GM18499 (cell line): ENCODE results near the gene OXGR1.

Experiments
- ATAC-seq: cut with Tn5 transposase; IDR thresholded peaks from one replicate; pipeline ENCODE4 v1.9.1; 2021; ENCODE audit warnings: moderate number of reproducible peaks; ENCODE audit not compliant: insufficient read depth, unreplicated experiment

OXGR1 gene

DNA sequence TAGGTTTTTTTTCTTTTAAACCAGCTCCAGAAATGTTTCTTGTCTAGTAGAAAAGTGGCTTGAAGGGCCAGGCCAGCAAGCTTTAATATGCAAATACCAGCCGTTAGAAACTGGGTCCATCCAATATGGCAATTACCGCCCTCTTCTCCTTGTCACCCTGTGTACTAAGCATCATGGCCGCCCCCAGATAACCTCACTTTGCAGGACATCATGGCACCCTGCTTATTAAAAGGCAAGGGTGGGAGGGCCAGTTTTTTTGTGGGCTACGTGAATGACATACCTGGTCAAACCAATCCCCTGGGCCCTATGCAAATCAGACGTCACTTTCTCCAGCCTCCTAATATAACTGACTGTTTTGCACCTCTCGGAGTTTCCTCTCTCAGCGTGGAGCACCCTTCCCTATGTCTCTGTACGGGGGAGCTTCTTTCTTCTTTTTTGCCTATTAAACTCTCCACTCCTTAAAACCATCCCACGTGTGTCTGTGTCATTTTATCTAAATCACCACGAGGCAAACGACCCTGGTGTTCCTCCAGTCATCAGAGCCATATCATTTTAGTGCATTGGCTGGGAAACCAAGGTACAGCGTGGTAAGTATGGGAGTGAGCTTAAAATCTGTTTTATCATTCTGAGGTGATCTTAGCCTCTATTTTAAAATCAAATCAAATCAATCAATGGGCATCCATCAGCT lies 27.7 kb downstream of the OXGR1 start:
- no peak for ATAC-seq

DNA sequence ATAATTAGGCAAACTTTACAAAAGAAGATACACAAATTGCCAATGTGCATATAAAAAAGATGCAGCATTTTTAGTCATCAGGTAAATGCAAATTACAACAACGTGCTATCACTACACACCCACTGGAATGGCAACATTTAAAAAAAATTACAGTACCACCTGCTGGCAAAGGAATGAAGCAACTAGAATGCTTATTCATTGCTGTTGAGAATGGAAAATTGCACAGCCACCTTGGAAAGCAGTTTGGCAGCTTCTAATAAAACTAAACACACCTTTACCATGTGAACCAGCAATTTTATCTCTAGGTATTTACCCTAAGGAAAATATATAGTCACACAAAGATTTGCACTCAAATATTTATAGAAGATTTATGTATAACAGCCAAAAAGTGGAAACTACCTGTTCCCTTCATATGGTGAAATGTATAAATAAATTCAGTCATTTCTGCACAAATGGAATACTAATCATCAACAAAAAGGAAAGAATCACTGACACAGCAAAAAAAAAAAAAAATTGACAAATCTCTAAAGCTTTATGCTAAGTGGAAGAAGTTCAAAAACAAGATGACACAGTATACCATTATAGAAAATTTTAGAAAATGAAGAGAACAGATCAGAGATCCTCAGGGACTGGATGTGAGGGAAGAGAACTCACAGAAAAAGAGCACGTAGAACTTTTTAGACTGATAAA lies 30.3 kb downstream of the OXGR1 start:
- no peak for ATAC-seq

DNA sequence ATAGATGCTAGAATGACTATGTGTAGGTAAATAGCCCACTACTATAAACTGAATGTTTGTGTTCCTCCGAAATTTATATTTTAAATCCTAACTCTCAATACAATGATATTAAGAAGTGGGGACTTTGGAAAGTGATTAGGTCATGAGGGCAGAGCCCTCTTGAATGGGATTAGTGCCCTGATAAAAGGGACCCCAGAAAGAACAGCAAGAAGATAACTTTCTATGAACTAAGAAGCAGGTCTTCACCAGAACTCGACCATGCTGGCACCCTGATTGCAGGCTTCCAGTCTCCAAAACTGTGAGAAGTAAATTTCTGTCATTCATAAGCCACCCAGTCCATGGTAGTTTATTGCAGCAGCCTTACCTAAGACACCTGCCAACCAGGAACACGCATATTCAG lies 33.9 kb downstream of the OXGR1 start:
- ATAC-seq = no peak

DNA sequence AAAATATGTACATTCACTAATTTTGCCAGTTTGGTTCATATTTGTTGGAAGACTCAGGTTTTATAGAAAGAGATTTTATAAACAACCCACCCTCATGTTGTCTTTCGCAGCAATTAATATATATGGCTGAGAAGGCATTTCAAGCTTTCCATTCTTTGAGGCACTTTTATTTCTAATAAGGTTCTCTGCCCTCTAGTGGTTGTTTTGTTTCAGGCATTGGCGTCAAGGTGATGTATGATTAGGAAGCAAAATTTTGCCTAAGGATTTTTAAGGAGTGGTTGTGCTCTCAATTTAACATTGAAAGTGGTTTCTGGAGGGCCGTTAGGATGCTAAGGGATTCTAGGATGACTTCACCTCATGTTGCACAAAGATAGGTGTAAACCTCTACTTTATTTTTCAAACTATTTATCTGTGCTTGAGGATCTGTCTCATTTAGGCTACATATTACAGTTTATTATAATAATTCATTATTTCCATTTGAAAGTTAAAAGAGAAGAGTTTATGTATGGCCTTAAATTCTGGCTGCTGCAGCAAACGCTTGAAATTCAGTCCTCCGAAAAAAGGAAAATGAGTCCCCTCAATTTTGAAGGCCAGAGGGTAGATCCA lies 35.9 kb downstream of the OXGR1 start:
- ATAC-seq = no peak

DNA sequence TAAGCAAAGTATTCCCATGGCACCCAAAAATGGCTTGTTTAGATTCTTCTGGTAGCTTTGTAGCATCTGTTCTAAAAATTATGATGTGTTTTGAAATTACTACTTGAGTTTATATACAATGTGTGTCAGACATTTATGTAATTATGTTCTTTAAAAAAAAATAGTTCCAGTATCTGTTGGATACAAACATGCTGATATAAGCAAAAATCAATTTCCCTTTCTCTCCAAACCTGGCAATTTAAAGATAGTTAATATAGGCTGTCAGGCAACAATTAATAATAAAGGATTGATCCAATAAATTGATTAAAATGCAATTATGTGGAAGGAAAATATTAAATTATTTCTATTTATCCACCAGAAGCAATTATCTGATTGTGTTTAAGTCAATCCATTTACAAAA lies 41.7 kb downstream of the OXGR1 start:
- no peak for ATAC-seq

DNA sequence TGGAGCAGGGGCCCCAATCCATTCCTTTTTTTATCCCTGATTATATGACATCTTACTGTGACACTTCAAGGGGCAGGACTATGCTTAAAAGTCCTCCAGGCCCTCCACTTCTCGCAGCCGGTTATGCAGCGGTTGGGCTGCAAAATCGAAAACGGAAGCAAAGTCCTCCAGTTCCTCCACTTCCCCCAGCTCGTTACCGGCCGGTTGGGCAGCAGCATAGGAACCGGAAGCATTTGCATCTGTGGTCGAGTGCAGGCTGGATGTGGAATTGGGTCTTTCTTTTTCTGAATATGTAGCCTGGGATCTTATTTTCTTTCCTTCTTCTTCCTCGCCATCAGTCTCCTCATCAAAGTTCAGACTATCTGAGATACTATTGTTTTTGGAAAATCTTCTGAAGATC lies 46.1 kb downstream of the OXGR1 start:
- no peak for ATAC-seq

DNA sequence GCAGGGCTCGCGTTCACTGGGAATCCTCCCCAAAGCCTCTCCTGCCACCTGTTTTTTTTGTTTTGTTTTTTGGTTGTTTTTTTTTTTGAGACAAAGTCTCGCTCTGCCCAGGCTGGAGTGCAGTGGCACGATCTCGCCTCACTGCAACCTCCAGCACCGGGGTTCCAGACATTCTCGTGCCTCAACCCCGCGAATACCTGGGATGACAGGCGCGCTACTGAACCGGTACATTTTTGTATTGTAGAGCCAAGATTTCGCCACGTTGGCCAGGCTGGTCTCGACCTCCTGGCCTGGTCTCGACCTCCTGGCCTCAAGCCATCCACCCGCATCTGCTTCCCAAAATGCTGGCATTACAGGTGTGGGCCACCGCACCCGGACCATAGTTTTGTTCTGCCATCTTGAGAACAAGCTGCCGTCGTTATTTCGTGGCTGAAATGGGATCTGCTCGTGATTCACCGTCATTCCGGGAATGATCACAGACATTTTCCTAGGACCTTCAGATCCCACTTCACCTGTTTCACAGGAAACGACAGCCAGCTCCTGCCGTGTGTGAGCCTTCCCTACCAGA lies 46.8 kb downstream of the OXGR1 start:
- ATAC-seq = no peak

DNA sequence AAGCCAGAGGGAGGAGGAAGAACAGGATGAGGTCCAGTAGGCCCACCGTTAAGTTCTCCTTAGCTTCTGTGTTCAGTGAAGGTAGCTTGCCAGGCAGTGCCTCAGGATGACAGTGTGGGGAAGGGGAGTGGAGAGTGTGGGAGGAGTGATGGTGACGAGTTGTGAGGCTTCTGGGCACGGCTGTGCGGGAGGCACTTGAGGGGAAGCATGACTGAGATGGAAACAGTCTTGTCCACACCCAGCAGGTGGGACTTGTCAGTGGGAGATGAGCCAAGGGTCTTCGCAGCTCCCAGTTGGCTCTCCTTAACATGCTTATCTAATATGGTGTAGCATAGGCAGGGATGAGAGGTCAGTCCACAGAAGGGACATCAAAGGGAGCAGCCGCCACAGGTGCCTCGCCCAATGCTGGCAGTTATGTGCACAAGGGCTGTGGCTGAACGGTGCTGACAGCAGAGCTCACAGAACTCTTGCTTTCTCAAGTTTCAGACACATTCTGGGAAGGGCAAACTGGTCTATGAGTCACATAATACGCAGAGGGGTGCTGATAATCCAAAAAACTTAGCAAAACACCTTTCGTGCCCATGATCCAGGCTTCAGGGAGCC lies 47.5 kb downstream of the OXGR1 start:
- no peak for ATAC-seq

DNA sequence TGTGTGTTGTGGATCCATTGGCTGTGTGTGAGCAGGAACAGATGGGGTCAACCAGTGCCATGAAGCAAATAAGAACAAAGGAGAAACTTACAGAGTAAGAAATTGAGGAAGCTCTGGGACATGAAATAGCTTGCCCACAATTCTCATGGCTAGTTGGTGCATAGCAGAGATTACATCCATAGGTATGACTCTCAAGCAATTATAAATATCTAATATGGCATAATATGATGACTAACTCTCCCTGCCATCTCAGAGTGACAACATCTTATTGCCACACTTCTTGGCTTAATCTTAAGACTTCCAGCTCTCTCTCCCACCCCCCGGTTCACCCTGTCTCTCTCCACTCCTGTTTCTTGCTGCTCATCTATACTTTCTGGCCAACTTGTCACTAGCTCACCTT lies 53.3 kb downstream of the OXGR1 start:
- no peak for ATAC-seq

DNA sequence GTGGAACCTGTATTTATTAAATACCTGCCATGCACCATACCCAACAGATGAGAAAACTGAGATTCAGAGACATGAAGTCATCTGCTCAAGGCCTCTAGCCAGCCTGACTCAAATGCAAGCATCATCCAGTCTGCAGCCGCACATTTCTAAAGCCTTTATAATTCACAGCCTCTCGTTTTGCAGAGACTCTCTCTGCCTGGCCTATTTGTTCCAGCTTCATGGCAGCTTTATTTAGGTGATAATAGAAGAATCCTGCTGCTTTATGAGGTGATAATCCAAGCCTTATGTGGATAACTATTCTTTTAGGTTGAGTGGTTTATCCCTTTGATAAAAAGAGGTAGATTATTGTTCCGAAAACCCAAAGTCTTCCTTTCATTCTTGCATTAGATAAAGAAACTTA lies 58.4 kb downstream of the OXGR1 start:
- ATAC-seq = no peak
